ENCODE data around the gene TMEM74B. TPM values are rescaled to one million over a fixed set of nuclear protein-coding genes. Genes with fewer than 3 reads are reported as not detected.

The TMEM74B gene
- total RNA-seq, 1 donor from 2014 or later = 0.09 TPM

- intact Hi-C loops (cut with micrococcal nuclease) = no loop called here
Observed at GRCh38 chr20:1183153-1183552, 1.6 kb downstream of the TMEM74B start.

GRCh38 chr20:1182106-1182505 lies 2.7 kb downstream of the TMEM74B start:
- intact Hi-C loops (cut with micrococcal nuclease) = no loop called here

- intact Hi-C loops (cut with micrococcal nuclease) = no loop called here
Observed at GRCh38 chr20:1180949-1181348, 3.8 kb downstream of the TMEM74B start.

GRCh38 chr20:1178623-1179022 lies 6.2 kb downstream of the TMEM74B start:
- intact Hi-C loops (cut with micrococcal nuclease) = no loop called here

- intact Hi-C loops (cut with micrococcal nuclease) = no loop called here
Observed at GRCh38 chr20:1178103-1178502, 6.7 kb downstream of the TMEM74B start.

GRCh38 chr20:1177680-1178079 lies 7.1 kb downstream of the TMEM74B start:
- intact Hi-C loops (cut with micrococcal nuclease) = no loop called here

GRCh38 chr20:1174787-1175186 lies 10.0 kb downstream of the TMEM74B start:
- intact Hi-C loops (cut with micrococcal nuclease) = no loop called here

- intact Hi-C loops (cut with micrococcal nuclease) = no loop called here
Observed at GRCh38 chr20:1173698-1174097, 11.1 kb downstream of the TMEM74B start.

- intact Hi-C loops (cut with micrococcal nuclease) = no loop called here
Observed at GRCh38 chr20:1171461-1172093, 13.2 kb downstream of the TMEM74B start.

GRCh38 chr20:1169224-1169623 lies 15.6 kb downstream of the TMEM74B start:
- intact Hi-C loops (cut with micrococcal nuclease) = no loop called here

GRCh38 chr20:1166948-1167720 lies 17.6 kb downstream of the TMEM74B start:
- intact Hi-C loops (cut with micrococcal nuclease) = no loop called here

GRCh38 chr20:1165941-1166340 lies 18.8 kb downstream of the TMEM74B start:
- intact Hi-C loops (cut with micrococcal nuclease) = no loop called here

GRCh38 chr20:1165521-1165920 lies 19.3 kb downstream of the TMEM74B start:
- intact Hi-C loops (cut with micrococcal nuclease) = no loop called here

- intact Hi-C loops (cut with micrococcal nuclease) = no loop called here
Observed at GRCh38 chr20:1164871-1165270, 19.9 kb downstream of the TMEM74B start.

GRCh38 chr20:1163653-1164052 lies 21.1 kb downstream of the TMEM74B start:
- intact Hi-C loops (cut with micrococcal nuclease) = no loop called here

- intact Hi-C loops (cut with micrococcal nuclease) = no loop called here
Observed at GRCh38 chr20:1163105-1163504, 21.7 kb downstream of the TMEM74B start.

- intact Hi-C loops (cut with micrococcal nuclease) = no loop called here
Observed at GRCh38 chr20:1160991-1161390, 23.8 kb downstream of the TMEM74B start.

GRCh38 chr20:1160496-1160895 lies 24.3 kb downstream of the TMEM74B start:
- intact Hi-C loops (cut with micrococcal nuclease) = no loop called here

GRCh38 chr20:1155342-1155741 lies 29.4 kb downstream of the TMEM74B start:
- intact Hi-C loops (cut with micrococcal nuclease) = no loop called here

GRCh38 chr20:1154691-1155090 lies 30.1 kb downstream of the TMEM74B start:
- intact Hi-C loops (cut with micrococcal nuclease) = no loop called here

- intact Hi-C loops (cut with micrococcal nuclease) = no loop called here
Observed at GRCh38 chr20:1154226-1154625, 30.6 kb downstream of the TMEM74B start.

GRCh38 chr20:1150968-1151367 lies 33.8 kb downstream of the TMEM74B start:
- intact Hi-C loops (cut with micrococcal nuclease) = no loop called here

GRCh38 chr20:1150218-1150617 lies 34.6 kb downstream of the TMEM74B start:
- intact Hi-C loops (cut with micrococcal nuclease) = no loop called here

All from T-helper 2 cell treated with Interferon-gamma antibody and Interleukin-4, amounts not matched to agents 100 ng/mL and 5 ng/mL, for 36 hours (primary cell).